ENCODE results near the gene HBS1L. TPM values are rescaled to one million over a fixed set of nuclear protein-coding genes. Genes with fewer than 3 reads are reported as not detected.

HBS1L gene
- total RNA-seq, 1 experiment from 2014 or later = 95.4 TPM

DNA sequence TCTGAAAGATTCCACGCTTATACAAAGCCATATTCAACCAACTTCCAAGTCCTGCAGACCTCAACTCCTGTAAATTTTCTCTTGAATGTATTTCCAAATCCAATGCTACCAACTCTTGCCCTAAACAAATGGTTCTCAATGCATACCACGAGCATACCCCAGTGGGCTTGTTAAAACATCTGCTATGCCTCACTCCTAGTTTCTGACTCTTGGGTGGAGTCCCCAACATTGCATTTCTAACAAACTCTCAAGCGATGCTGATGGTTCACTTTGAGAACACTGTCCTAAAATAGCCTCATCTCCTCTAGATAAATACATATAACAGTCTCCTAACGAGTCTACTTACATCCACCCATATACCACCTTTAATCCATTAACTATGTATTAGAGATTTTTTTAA is 7.3 kb downstream of the HBS1L start:
- Mint-ChIP-seq H3K4me1 (no peaks in the 10 kb centered on the region), H3K36me3 (peaks cover 14% of the 10 kb centered on the region), H3K9me3 (no peaks in the 10 kb centered on the region), H3K4me3 (no peak overlapping the region), H3K27me3 (ENCODE audit: low read depth) (no peaks in the 10 kb centered on the region), H3K27ac (peak overlapping the region; percentile 32; the same call in 1 of the 2 replicates)
- ChIA-PET CTCF (no interaction called here), POLR2A (interaction anchor here (1.4 kb wide), 1 partner anchor 8 kb away, joined by 4 read pairs; no protein-coding TSS in a partner anchor)
- DNase-seq (ENCODE audit: low spot score) (no peak), ATAC-seq (no peak)
- TF ChIP-seq, protein P1, sequence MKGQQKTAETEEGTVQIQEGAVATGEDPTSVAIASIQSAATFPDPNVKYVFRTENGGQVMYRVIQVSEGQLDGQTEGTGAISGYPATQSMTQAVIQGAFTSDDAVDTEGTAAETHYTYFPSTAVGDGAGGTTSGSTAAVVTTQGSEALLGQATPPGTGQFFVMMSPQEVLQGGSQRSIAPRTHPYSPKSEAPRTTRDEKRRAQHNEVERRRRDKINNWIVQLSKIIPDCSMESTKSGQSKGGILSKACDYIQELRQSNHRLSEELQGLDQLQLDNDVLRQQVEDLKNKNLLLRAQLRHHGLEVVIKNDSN (CRISPR knock-in tag; IDR thresholded peaks at IDR 0.05) = no peak
- TF ChIP-seq SP1 (CRISPR knock-in tag; conservative IDR thresholded peaks at IDR 0.05) (no peak), ESRRA (CRISPR knock-in tag; IDR thresholded peaks at IDR 0.05; ENCODE audit: borderline replicate concordance) (no peak), ATF1 (CRISPR knock-in tag; IDR thresholded peaks at IDR 0.05) (no peak), NR3C1 (CRISPR knock-in tag; conservative IDR thresholded peaks at IDR 0.05; ENCODE audit: low read depth) (no peak), OVOL2 (CRISPR knock-in tag; IDR thresholded peaks at IDR 0.05; ENCODE audit: borderline replicate concordance) (no peak), ZNF121 (CRISPR knock-in tag; IDR thresholded peaks at IDR 0.05) (no peak)
- TF ChIP-seq, protein P2, sequence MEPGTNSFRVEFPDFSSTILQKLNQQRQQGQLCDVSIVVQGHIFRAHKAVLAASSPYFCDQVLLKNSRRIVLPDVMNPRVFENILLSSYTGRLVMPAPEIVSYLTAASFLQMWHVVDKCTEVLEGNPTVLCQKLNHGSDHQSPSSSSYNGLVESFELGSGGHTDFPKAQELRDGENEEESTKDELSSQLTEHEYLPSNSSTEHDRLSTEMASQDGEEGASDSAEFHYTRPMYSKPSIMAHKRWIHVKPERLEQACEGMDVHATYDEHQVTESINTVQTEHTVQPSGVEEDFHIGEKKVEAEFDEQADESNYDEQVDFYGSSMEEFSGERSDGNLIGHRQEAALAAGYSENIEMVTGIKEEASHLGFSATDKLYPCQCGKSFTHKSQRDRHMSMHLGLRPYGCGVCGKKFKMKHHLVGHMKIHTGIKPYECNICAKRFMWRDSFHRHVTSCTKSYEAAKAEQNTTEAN (CRISPR knock-in tag; IDR thresholded peaks at IDR 0.05) = no peak
- TF ChIP-seq, protein P3, sequence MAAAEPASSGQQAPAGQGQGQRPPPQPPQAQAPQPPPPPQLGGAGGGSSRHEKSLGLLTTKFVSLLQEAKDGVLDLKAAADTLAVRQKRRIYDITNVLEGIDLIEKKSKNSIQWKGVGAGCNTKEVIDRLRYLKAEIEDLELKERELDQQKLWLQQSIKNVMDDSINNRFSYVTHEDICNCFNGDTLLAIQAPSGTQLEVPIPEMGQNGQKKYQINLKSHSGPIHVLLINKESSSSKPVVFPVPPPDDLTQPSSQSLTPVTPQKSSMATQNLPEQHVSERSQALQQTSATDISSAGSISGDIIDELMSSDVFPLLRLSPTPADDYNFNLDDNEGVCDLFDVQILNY (CRISPR knock-in tag; IDR thresholded peaks at IDR 0.05) = no peak

DNA sequence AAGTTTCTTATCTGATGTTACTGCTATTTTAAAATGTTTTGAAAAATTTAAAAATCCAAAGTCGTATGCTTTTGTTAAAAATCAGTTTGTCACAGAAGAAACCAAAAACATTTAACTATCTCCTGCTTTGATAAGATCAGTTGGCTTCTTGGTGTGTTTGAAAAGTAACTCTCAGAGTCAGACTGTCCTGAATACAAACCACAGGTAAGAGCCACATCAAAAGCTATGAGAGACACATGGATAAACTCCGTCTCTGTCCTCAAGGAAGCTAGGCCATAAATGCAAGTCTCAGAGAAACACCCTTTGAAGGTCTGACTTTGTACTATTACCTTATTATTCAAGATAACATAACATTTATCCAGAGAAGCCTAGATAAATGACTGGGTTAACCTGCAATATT is 7.7 kb downstream of the HBS1L start:
- DNase-seq (ENCODE audit: low spot score) (no peak), ATAC-seq (no peak)
- Mint-ChIP-seq H3K36me3 (peaks cover 14% of the 10 kb centered on the region), H3K4me1 (no peaks in the 10 kb centered on the region), H3K4me3 (no peak overlapping the region), H3K27ac (no peak overlapping the region), H3K9me3 (no peaks in the 10 kb centered on the region), H3K27me3 (ENCODE audit: low read depth) (no peaks in the 10 kb centered on the region)
- POLR2A ChIA-PET = no interaction called here
- CTCF ChIA-PET = interaction anchor here (0.6 kb wide), 2 partner anchors 16 to 20 kb away, joined by 3 to 4 read pairs; no protein-coding TSS in a partner anchor
- TF ChIP-seq HMGA2 (CRISPR knock-in tag; IDR thresholded peaks at IDR 0.05) (no peak), CREM (CRISPR knock-in tag; IDR thresholded peaks at IDR 0.05) (no peak), JAZF1 (CRISPR knock-in tag; IDR thresholded peaks at IDR 0.05) (no peak), GABPB1 (CRISPR knock-in tag; IDR thresholded peaks at IDR 0.05) (no peak), ZNF423 (CRISPR knock-in tag; IDR thresholded peaks at IDR 0.05) (no peak), SMAD4 (CRISPR knock-in tag; IDR thresholded peaks at IDR 0.05) (no peak), ZNF416 (CRISPR knock-in tag; IDR thresholded peaks at IDR 0.05) (no peak)
- TF ChIP-seq, protein P4, sequence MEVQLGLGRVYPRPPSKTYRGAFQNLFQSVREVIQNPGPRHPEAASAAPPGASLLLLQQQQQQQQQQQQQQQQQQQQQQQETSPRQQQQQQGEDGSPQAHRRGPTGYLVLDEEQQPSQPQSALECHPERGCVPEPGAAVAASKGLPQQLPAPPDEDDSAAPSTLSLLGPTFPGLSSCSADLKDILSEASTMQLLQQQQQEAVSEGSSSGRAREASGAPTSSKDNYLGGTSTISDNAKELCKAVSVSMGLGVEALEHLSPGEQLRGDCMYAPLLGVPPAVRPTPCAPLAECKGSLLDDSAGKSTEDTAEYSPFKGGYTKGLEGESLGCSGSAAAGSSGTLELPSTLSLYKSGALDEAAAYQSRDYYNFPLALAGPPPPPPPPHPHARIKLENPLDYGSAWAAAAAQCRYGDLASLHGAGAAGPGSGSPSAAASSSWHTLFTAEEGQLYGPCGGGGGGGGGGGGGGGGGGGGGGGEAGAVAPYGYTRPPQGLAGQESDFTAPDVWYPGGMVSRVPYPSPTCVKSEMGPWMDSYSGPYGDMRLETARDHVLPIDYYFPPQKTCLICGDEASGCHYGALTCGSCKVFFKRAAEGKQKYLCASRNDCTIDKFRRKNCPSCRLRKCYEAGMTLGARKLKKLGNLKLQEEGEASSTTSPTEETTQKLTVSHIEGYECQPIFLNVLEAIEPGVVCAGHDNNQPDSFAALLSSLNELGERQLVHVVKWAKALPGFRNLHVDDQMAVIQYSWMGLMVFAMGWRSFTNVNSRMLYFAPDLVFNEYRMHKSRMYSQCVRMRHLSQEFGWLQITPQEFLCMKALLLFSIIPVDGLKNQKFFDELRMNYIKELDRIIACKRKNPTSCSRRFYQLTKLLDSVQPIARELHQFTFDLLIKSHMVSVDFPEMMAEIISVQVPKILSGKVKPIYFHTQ (CRISPR knock-in tag; IDR thresholded peaks at IDR 0.05) = no peak
- TF ChIP-seq, protein P5, sequence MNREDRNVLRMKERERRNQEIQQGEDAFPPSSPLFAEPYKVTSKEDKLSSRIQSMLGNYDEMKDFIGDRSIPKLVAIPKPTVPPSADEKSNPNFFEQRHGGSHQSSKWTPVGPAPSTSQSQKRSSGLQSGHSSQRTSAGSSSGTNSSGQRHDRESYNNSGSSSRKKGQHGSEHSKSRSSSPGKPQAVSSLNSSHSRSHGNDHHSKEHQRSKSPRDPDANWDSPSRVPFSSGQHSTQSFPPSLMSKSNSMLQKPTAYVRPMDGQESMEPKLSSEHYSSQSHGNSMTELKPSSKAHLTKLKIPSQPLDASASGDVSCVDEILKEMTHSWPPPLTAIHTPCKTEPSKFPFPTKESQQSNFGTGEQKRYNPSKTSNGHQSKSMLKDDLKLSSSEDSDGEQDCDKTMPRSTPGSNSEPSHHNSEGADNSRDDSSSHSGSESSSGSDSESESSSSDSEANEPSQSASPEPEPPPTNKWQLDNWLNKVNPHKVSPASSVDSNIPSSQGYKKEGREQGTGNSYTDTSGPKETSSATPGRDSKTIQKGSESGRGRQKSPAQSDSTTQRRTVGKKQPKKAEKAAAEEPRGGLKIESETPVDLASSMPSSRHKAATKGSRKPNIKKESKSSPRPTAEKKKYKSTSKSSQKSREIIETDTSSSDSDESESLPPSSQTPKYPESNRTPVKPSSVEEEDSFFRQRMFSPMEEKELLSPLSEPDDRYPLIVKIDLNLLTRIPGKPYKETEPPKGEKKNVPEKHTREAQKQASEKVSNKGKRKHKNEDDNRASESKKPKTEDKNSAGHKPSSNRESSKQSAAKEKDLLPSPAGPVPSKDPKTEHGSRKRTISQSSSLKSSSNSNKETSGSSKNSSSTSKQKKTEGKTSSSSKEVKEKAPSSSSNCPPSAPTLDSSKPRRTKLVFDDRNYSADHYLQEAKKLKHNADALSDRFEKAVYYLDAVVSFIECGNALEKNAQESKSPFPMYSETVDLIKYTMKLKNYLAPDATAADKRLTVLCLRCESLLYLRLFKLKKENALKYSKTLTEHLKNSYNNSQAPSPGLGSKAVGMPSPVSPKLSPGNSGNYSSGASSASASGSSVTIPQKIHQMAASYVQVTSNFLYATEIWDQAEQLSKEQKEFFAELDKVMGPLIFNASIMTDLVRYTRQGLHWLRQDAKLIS (CRISPR knock-in tag; IDR thresholded peaks at IDR 0.05; ENCODE audit: borderline replicate concordance) = no peak
- TF ChIP-seq, protein P6, sequence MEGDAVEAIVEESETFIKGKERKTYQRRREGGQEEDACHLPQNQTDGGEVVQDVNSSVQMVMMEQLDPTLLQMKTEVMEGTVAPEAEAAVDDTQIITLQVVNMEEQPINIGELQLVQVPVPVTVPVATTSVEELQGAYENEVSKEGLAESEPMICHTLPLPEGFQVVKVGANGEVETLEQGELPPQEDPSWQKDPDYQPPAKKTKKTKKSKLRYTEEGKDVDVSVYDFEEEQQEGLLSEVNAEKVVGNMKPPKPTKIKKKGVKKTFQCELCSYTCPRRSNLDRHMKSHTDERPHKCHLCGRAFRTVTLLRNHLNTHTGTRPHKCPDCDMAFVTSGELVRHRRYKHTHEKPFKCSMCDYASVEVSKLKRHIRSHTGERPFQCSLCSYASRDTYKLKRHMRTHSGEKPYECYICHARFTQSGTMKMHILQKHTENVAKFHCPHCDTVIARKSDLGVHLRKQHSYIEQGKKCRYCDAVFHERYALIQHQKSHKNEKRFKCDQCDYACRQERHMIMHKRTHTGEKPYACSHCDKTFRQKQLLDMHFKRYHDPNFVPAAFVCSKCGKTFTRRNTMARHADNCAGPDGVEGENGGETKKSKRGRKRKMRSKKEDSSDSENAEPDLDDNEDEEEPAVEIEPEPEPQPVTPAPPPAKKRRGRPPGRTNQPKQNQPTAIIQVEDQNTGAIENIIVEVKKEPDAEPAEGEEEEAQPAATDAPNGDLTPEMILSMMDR (IDR thresholded peaks at IDR 0.05) = no peak

Data from WTC11 (cell line).